T47D (cell line): ENCODE results near the gene TAF4B.

ENCODE experiments used
- DNase-seq, 2 experiments: peaks; one replicate each; pipeline versions ENCODE4 v3.0.0 to v3.0.0-alpha.2; 2011 to 2012; ENCODE audit warnings: low read depth in 1 of 2, low spot score in 1 of 2
- JUND ChIP-seq: IDR thresholded peaks from 2 replicates; pipeline ENCODE4 v1.6.1; 2012; ENCODE audit warnings: low read depth
- in situ Hi-C: cut with HindIII; loops from 2 replicates; pipeline ENCODE4 v1.10.0; 2016; ENCODE audit warnings: low sequenced_read_pairs, low pct_unique_long_range_greater_than_20kb

Gene TAF4B

GRCh38 chr18:26415631-26416030, 189.4 kb downstream of the TAF4B start:
- DNase-seq = no peak
- in situ Hi-C loops = no loop called here
- no peak for TF ChIP-seq JUND

GRCh38 chr18:26416652-26417150, 190.5 kb downstream of the TAF4B start:
- TF ChIP-seq JUND = no peak
- in situ Hi-C loops = no loop called here
- DNase-seq = no peak

- in situ Hi-C loops = no loop called here
- DNase-seq = no peak
- no peak for TF ChIP-seq JUND
Observed at GRCh38 chr18:26417190-26417589, 190.9 kb downstream of the TAF4B start.

- in situ Hi-C loops = no loop called here
- DNase-seq = no peak
- TF ChIP-seq JUND = no peak
Observed at GRCh38 chr18:26418225-26418624, 192.0 kb downstream of the TAF4B start.

- TF ChIP-seq JUND = no peak
- in situ Hi-C loops = no loop called here
- no peak for DNase-seq
Observed at GRCh38 chr18:26419746-26420145, 193.5 kb downstream of the TAF4B start.

- TF ChIP-seq JUND = no peak
- in situ Hi-C loops = no loop called here
- DNase-seq = no peak
Observed at GRCh38 chr18:26421503-26421902, 195.3 kb downstream of the TAF4B start.

- no peak for TF ChIP-seq JUND
- DNase-seq = no peak
- in situ Hi-C loops = no loop called here
Observed at GRCh38 chr18:26421931-26422330, 195.7 kb downstream of the TAF4B start.

GRCh38 chr18:26422472-26423162, 196.4 kb downstream of the TAF4B start:
- in situ Hi-C loops = no loop called here
- TF ChIP-seq JUND = no peak
- DNase-seq = no peak

GRCh38 chr18:26424428-26425147, 198.3 kb downstream of the TAF4B start:
- in situ Hi-C loops = no loop called here
- TF ChIP-seq JUND = no peak
- DNase-seq = no peak

- no peak for TF ChIP-seq JUND
- in situ Hi-C loops = no loop called here
- DNase-seq = no peak
Observed at GRCh38 chr18:26425148-26425531, 198.9 kb downstream of the TAF4B start.

- DNase-seq = peak in 1 of 2 experiments; percentile 48
- no peak for TF ChIP-seq JUND
- in situ Hi-C loops = no loop called here
Observed at GRCh38 chr18:26429535-26430226, 203.4 kb downstream of the TAF4B start.

- TF ChIP-seq JUND = no peak
- no peak for DNase-seq
- in situ Hi-C loops = no loop called here
Observed at GRCh38 chr18:26432651-26433424, 206.6 kb downstream of the TAF4B start.
